Lower leg skin (tissue), 4 donors: Measurements from ENCODE around the gene TGM1. TPM values are rescaled to one million over a fixed set of nuclear protein-coding genes. Genes with fewer than 3 reads are reported as not detected.

Experiments used
- DNase-seq, 2 donors: peaks; one replicate each; pipeline ENCODE4 v3.0.0-alpha.2; 2019; ENCODE audit warnings: low spot score in 2 of 2
- H3K4me3 ChIP-seq: fragments of 200-600 bp; sonication (generic); 2 replicates; pipeline ENCODE4 v1.5.1; 2017; ENCODE audit warnings: mild to moderate bottlenecking, low read depth; ENCODE audit not compliant: poor library complexity, severe bottlenecking
- POLR2A ChIP-seq, 2 donors: fragments of 450-650 bp; IDR thresholded peaks; one replicate each; pipeline ENCODE4 v1.6.1; 2016 to 2017; ENCODE audit warnings: antibody characterized with exemption in 2 of 2, mild to moderate bottlenecking in 1 of 2, moderate library complexity in 1 of 2
- WGBS, 2 donors: methylation state at CpG; one replicate each; pipeline ENCODE4 v1.1.5; 2018; 5-methylcytosine and 5-hydroxymethylcytosine counted together
- intact Hi-C: fragments of 100-400 bp; cut with DNase I; formaldehyde crosslinking; loops from one replicate; pipeline ENCODE4 v1.15.0; 2023; ENCODE audit warnings: low total_unique reads
- total RNA-seq, 4 donors: library from RNA; depleted of rRNA; stranded (reverse); fragments of >200 nt; gene quantifications; one replicate each; pipeline ENCODE4 v1.1.0, GENCODE V29; 2016
- TF ChIP-seq, protein P1 (sequence below), 3 donors: fragments of 450-650 bp; IDR thresholded peaks; one replicate each; pipeline ENCODE4 v1.5.1; 2016; ENCODE audit warnings: antibody characterized with exemption in 3 of 3, mild to moderate bottlenecking in 3 of 3, moderate library complexity in 2 of 3

Gene TGM1
- total RNA-seq, 4 donors from 2014 or later: 160 to 283 (median 235) TPM

DNA sequence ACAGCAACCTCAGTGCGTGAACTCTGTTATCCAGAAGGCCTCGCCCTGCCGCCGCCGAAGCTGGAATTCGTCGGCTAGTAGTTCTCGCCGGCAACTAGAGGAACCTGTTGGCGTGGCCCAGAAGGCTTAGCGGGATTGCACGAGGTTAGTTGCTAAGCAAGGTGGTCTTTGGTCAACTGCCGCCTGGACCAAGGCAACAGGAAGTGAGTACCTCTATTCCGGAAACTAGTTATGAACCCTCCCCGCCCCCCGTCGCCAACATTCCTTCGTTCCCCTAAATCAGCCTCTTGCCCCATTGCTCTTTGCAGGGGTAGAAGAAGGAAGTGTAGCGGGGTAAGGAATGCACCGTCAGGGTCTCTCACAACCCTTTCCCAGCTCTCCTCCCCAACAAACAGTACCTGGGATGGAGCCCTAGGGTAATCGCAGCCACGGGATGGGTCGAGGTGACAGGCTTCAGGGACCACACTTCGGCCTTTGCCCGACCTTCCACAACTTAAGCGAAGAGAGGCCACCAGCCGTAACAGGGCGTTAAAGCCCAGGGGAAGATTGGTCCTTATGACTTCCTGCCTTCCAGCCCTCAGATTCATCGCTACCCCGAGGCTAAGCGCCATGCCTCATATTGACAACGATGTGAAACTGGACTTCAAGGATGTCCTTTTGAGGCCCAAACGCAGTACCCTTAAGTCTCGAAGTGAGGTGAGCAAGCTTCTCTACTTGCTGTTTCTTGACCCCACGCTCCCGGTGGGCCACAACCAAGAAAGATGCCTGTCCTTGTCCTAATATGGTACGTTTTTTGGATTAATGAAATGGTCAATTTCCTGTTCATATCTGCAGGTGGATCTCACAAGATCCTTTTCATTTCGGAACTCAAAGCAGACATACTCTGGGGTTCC, 30.1 kb downstream of the TGM1 start, which contains the start of gene GMPR2:
Gene GMPR2, plus strand, starts transcription at position 285 of the 893 bp plus-strand sequence. Its CDS starts 325 bp downstream, at position 610.
- no peak for DNase-seq

DNA sequence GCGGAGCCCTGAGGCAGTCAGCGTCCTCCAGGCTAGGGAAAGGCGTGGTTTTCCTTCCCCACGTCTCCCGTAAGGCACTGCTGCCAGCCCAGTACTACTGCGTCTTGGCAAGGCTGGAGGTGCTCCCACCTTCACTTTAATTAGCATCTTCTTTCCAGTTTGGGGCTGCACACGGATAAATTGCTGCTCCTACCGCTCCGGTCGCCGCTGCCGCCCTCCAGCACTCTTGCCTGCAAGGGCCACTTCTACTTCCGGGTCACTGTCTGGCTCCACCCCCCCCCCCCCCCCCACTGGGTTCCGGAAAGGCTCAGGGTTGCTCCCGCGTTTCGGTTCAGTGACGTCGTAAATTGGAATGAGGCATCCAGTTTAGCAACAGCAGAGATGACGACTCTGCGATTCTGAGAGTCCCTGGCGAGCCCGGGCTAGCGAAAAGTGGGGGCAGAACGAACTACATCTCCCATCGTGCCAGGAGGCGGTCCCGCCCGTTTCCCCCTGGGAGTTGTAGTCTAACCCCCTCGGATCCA, 30.8 kb downstream of the TGM1 start, which contains the start of gene NEDD8:
Gene NEDD8, minus strand, starts transcription at position 247 of the 524 bp plus-strand sequence. Its CDS starts 100 bp downstream, at position 147.
- H3K4me3 ChIP-seq: peak within 1 kb of the TSS; percentile 81
- no peak for TF ChIP-seq POLR2A (IDR thresholded peaks at IDR 0.05)
- TF ChIP-seq, protein P1, sequence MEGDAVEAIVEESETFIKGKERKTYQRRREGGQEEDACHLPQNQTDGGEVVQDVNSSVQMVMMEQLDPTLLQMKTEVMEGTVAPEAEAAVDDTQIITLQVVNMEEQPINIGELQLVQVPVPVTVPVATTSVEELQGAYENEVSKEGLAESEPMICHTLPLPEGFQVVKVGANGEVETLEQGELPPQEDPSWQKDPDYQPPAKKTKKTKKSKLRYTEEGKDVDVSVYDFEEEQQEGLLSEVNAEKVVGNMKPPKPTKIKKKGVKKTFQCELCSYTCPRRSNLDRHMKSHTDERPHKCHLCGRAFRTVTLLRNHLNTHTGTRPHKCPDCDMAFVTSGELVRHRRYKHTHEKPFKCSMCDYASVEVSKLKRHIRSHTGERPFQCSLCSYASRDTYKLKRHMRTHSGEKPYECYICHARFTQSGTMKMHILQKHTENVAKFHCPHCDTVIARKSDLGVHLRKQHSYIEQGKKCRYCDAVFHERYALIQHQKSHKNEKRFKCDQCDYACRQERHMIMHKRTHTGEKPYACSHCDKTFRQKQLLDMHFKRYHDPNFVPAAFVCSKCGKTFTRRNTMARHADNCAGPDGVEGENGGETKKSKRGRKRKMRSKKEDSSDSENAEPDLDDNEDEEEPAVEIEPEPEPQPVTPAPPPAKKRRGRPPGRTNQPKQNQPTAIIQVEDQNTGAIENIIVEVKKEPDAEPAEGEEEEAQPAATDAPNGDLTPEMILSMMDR (IDR thresholded peaks at IDR 0.05): no peak
- intact Hi-C loops: no loop called here
- DNase-seq: peak; percentile 97 to 99
- 0 to 1% methylated on average over 30 of the region's 30 CpGs for WGBS, 2 donors

More for the DNA sequence above, 30.1 kb downstream of the TGM1 start, which contains the start of gene GMPR2:
- H3K4me3 ChIP-seq: peak within 1 kb of the TSS; percentile 81
- 4% methylated on average over 38 of the region's 38 CpGs for WGBS, 2 donors
- intact Hi-C loops: no loop called here
- no peak for TF ChIP-seq POLR2A (IDR thresholded peaks at IDR 0.05)
- TF ChIP-seq, protein P1 (IDR thresholded peaks at IDR 0.05): no peak

DNA sequence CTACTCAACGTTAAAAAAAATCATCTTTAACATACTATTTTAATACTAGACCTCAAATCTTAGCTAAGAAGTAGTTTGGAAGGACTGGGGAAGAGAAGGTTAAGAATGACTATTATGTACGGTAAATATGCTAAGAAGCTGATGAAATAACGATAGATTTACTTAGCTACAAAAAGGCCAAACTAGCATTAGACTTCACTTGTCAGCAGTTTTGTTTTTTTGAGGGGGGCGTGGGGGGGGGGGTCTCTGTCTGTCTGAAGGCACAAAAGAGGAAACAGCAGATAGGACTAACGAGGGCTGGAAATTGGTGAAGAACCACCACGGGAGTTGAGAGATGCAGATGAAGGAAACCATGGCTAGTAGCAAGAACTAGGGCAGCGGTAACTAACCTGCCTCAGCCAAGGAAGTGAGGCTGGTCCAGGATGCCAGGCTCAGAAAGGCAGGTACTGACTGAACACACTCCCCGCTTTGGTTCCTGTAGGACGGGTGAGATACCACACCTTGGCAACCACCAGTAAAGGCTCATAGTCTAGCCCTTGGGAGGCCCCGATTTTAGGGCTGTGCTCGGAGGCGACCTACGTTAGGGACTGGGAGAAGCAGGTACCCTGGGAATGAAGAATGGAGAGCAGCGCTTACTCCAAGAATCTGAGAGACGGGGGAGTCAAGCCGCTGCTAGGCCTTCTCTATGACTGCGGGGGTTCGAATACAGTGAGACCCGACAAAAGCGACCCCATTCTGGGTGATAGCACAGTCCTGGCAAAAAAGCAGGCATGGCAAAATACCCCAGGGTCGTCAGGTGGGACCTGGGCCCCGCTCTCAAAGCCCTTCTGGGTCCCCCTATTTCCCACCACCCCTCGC, 31.5 kb downstream of the TGM1 start:
- intact Hi-C loops: no loop called here
- 8 to 10% methylated on average over 23 of the region's 23 CpGs for WGBS, 2 donors
- peak overlapping the region; percentile 81 for H3K4me3 ChIP-seq
- no peak for TF ChIP-seq POLR2A (IDR thresholded peaks at IDR 0.05)
- TF ChIP-seq, protein P1 (IDR thresholded peaks at IDR 0.05): no peak
- peak in 1 of 2 donors; percentile 84 for DNase-seq

DNA sequence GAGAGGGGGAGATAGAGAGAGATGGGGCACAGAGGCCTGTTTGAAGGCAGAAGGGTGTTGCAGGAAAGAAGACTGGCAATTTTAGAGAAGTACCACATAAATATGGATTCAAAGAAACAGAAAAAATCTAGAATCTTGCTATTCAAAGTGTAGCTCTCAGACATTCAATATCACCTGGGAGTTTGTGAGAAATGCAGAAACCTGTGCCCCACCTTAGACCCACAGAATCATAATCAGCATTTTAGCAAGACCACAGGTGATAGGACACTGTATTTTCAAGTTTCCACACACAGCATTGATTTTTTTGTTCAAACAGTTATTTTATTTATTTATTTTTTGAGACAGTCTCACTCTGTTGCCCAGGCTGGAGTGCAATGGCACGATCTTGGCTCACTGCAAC, 34.1 kb downstream of the TGM1 start:
- H3K4me3 ChIP-seq: no peak overlapping the region
- 0 to 100% methylated on average over 1 of the region's 1 CpG for WGBS, 2 donors
- no peak for DNase-seq
- intact Hi-C loops: no loop called here
- no peak for TF ChIP-seq POLR2A (IDR thresholded peaks at IDR 0.05)
- TF ChIP-seq, protein P1 (IDR thresholded peaks at IDR 0.05): no peak

DNA sequence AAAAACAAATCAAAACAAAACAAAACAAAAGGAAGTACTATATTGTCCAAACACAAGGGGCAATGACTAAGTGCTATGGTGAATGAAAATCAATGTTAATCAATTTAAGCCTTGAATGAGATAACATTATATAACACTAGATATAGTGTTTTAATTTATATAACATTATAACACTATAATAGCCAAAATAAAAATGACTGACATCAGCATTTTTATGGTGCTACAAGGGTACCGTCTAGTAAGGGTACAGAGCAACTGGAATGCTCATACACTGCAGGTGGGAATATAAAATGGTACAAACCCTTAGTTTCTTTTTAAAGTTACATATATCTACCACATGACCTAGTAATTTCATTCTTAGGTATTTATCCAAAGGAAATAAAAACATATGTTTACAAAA, 36.5 kb downstream of the TGM1 start:
- H3K4me3 ChIP-seq: no peak overlapping the region
- intact Hi-C loops: no loop called here
- no peak for DNase-seq
- 67 to 72% methylated on average over 1 of the region's 1 CpG for WGBS, 2 donors
- no peak for TF ChIP-seq POLR2A (IDR thresholded peaks at IDR 0.05)
